Caco-2 (cell line): ENCODE measurements around the gene EVA1C. TPM values are rescaled to one million over a fixed set of nuclear protein-coding genes. Genes with fewer than 3 reads are reported as not detected.

Source experiments
- BruUV-seq: library from RNA; stranded (reverse); fragments of 400-500 nt; replicated peaks from 2 replicates; lab custom pipeline; 2021; lab: Mats Ljungman, UMichigan
- CTCF ChIA-PET: fragments of 300-600 bp; sonication (Branson Sonifier 250); formaldehyde crosslinking; loops from one replicate; lab custom pipeline; 2022; ENCODE audit warnings: antibody characterized with exemption; lab: Charles Lee
- POLR2A ChIA-PET: fragments of 300-600 bp; sonication (Branson Sonifier 250); formaldehyde crosslinking; loops from one replicate; lab custom pipeline; 2022; ENCODE audit warnings: antibody characterized with exemption; lab: Charles Lee
- DNase-seq, 2 experiments: peaks; one replicate each; pipeline versions ENCODE4 v3.0.0 to v3.0.0-alpha.2; 2020 to 2022
- H3K27me3 ChIP-seq: replicated peaks from 2 replicates; pipeline ENCODE4 v1.6.0; 2011; ENCODE audit warnings: low read length; ENCODE audit not compliant: control insufficient read depth, insufficient read depth
- H3K36me3 ChIP-seq: 2 replicates; pipeline ENCODE4 v1.5.1; 2011; ENCODE audit warnings: low read length; ENCODE audit not compliant: control insufficient read depth, insufficient read depth
- H3K4me1 ChIP-seq: fragments of 250-450 bp; sonication (Bioruptor Pico); 2 replicates; pipeline ENCODE4 v1.5.1; 2020; ENCODE audit warnings: mild to moderate bottlenecking
- H3K4me3 ChIP-seq: 2 replicates; pipeline ENCODE4 v1.5.1; 2011; ENCODE audit warnings: low read depth, mild to moderate bottlenecking, control low read depth, low read length
- H3K9me3 ChIP-seq: fragments of 250-450 bp; sonication (Bioruptor Pico); 2 replicates; pipeline ENCODE4 v1.5.1; 2020; ENCODE audit warnings: mild to moderate bottlenecking, moderate library complexity
- H3K27ac Mint-ChIP-seq: one replicate; pipeline ENCODE4 v1.8.0; 2022; ENCODE audit warnings: mixed read lengths; ENCODE audit not compliant: unreplicated experiment
- H3K27me3 Mint-ChIP-seq: one replicate; pipeline ENCODE4 v1.8.0; 2022; ENCODE audit warnings: mixed read lengths; ENCODE audit not compliant: insufficient read depth, unreplicated experiment
- H3K36me3 Mint-ChIP-seq: one replicate; pipeline ENCODE4 v1.8.0; 2022; ENCODE audit warnings: mild to moderate bottlenecking, mixed read lengths; ENCODE audit not compliant: insufficient read depth, unreplicated experiment
- H3K4me1 Mint-ChIP-seq: one replicate; pipeline ENCODE4 v1.8.0; 2022; ENCODE audit warnings: low read depth, mixed read lengths; ENCODE audit not compliant: unreplicated experiment
- H3K4me3 Mint-ChIP-seq: one replicate; pipeline ENCODE4 v1.8.0; 2022; ENCODE audit warnings: mild to moderate bottlenecking, moderate library complexity, mixed read lengths; ENCODE audit not compliant: unreplicated experiment
- H3K9me3 Mint-ChIP-seq: one replicate; pipeline ENCODE4 v1.8.0; 2022; ENCODE audit warnings: mixed read lengths; ENCODE audit not compliant: unreplicated experiment
- CTCF ChIP-seq, 2 experiments: fragments of 200-600 bp in 1 of 2; IDR thresholded peaks; 1 replicate in 1 of 2; 2 replicates in 1 of 2; pipeline versions ENCODE4 v1.5.1 to v1.8.0; 2011 to 2022; ENCODE audit warnings: antibody characterized with exemption in 1 of 2, control low read depth in 1 of 2, inconsistent platforms in 1 of 2, low read depth in 1 of 2, low read length in 1 of 2, mild to moderate bottlenecking in 1 of 2, moderate library complexity in 1 of 2; ENCODE audit not compliant: insufficient read depth in 1 of 2, severe bottlenecking in 1 of 2, unreplicated experiment in 1 of 2
- intact Hi-C: fragments of 100-400 bp; cut with micrococcal nuclease; formaldehyde crosslinking; loops from one replicate; pipeline ENCODE4 v1.10.0; 2022; ENCODE audit not compliant: unreplicated experiment
- total RNA-seq: library from RNA; stranded (reverse); gene quantifications from 2 replicates; pipeline ENCODE4 v1.2.3, GENCODE V29; 2022

The EVA1C gene
- total RNA-seq, 1 experiment from 2014 or later: not detected

- DNase-seq: no peak
- Mint-ChIP-seq H3K9me3 (no peaks in the 10 kb centered on the region), H3K4me3 (peak overlapping the region; percentile 89), H3K4me1 (no peaks in the 10 kb centered on the region), H3K27ac (peak overlapping the region; percentile 89), H3K27me3 (peaks cover 2% of the 10 kb centered on the region), H3K36me3 (peaks cover 17% of the 10 kb centered on the region)
- Histone ChIP-seq H3K4me3 (peak overlapping the region; percentile 94), H3K36me3 (no peaks in the 10 kb centered on the region), H3K9me3 (no peaks in the 10 kb centered on the region), H3K27me3 (no peaks in the 10 kb centered on the region; the same call in 1 of the 2 replicates), H3K4me1 (peaks cover 8% of the 10 kb centered on the region)
- no peak for TF ChIP-seq CTCF (IDR thresholded peaks at IDR 0.05; ENCODE audit: insufficient read depth in 1 of 2, low read depth in 1 of 2, low read length in 1 of 2, severe bottlenecking in 1 of 2, unreplicated experiment in 1 of 2)
- ChIA-PET POLR2A (no interaction called here), CTCF (interaction anchor here (1.0 kb wide), 1 partner anchor 10 kb away, joined by 6 read pairs; no protein-coding TSS in a partner anchor)
- intact Hi-C loops: loop anchor here (2.0 kb wide), 1 partner anchor 207 kb away; no protein-coding TSS in a partner anchor
- no TSS peak for BruUV-seq
These were observed 18.9 kb upstream of the EVA1C start for GRCh38 chr21:32393677-32394001.

DNA sequence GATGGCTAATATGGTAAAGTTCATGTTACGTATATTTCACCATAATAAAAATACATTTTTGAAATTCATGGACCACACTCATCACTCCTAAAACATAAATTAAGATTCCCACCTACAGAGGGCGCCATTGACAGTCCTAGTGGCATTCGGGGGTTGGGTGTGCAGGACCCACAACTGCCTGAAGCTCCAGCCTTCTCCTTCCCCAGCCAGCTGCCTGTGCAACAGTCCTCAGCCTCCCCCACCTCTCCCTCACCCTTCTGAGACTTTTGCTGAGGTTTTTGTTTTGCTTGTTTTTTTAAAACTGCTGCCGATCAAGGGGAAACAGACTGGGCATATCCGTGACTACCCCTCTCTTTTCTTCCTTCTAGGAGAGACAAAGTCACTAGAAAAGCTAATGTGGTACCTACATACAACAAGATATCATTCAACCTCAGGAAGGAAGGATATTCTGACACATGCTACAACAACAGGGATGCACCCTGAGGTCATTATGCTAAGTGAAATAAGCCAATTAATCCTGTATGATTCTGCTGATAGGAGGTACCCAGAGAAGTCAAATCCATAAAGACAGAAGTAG, 9.2 kb upstream of the EVA1C start:
- H3K4me1 ChIP-seq: no peaks in the 10 kb centered on the region
- Mint-ChIP-seq H3K27ac (no peak overlapping the region), H3K4me1 (no peaks in the 10 kb centered on the region), H3K36me3 (no peaks in the 10 kb centered on the region), H3K9me3 (no peaks in the 10 kb centered on the region), H3K27me3 (peaks cover 6% of the 10 kb centered on the region), H3K4me3 (no peak overlapping the region)
- H3K9me3 ChIP-seq: no peaks in the 10 kb centered on the region
- H3K36me3 ChIP-seq: no peaks in the 10 kb centered on the region
- ChIA-PET POLR2A (interaction anchor here (0.6 kb wide), 1 partner anchor 198 kb away, joined by 6 read pairs; no protein-coding TSS in a partner anchor), CTCF (interaction anchor here (0.7 to 3.5 kb wide), 6 partner anchors 9 to 205 kb away, joined by 3 to 46 read pairs (median 6); no protein-coding TSS in a partner anchor)
- H3K4me3 ChIP-seq: no peak overlapping the region
- intact Hi-C loops: loop anchor here (1.0 to 10.0 kb wide), 2 partner anchors 162 to 198 kb away; no protein-coding TSS in a partner anchor
- peak; percentile 66 to 69 for TF ChIP-seq CTCF (IDR thresholded peaks at IDR 0.05; ENCODE audit: insufficient read depth in 1 of 2, low read depth in 1 of 2, low read length in 1 of 2, severe bottlenecking in 1 of 2, unreplicated experiment in 1 of 2)
- peak; percentile 53 to 74 for DNase-seq
- H3K27me3 ChIP-seq: no peaks in the 10 kb centered on the region; the same call in 1 of the 2 replicates
- no TSS peak for BruUV-seq

DNA sequence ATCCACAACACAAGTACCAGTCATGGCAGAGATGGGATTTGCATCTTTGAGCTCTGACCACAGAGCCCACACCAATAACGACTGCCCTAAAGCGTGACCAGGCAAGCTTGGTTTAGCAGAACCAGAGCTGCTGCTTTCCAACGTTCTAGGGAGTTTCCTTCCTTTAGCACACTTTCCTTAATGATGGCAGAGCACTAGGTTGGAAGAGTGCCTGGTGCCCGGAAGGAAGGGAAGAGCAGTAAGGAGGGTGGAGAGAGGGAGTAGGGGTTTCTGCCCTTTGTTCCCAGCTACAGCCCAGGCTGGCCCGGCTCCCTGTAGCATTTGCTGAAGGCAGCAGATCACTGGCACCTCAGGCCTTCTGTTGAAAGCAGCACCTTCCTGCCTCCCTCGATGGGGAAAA, 6.1 kb upstream of the EVA1C start:
- no peaks in the 10 kb centered on the region for H3K9me3 ChIP-seq
- intact Hi-C loops: loop anchor here (10.0 kb wide), 1 partner anchor 158 kb away; no protein-coding TSS in a partner anchor
- POLR2A ChIA-PET: no interaction called here
- H3K9me3 Mint-ChIP-seq: no peaks in the 10 kb centered on the region
- CTCF ChIA-PET: interaction anchor here (1.7 kb wide), 1 partner anchor 195 kb away, joined by 11 read pairs; no protein-coding TSS in a partner anchor
- H3K27me3 Mint-ChIP-seq: peaks cover 18% of the 10 kb centered on the region
- no peak for TF ChIP-seq CTCF (IDR thresholded peaks at IDR 0.05; ENCODE audit: insufficient read depth in 1 of 2, low read depth in 1 of 2, low read length in 1 of 2, severe bottlenecking in 1 of 2, unreplicated experiment in 1 of 2)
- peaks cover under 1% of the 10 kb centered on the region; the same call in 1 of the 2 replicates for H3K4me1 ChIP-seq
- H3K27ac Mint-ChIP-seq: no peak overlapping the region
- H3K36me3 ChIP-seq: no peaks in the 10 kb centered on the region
- no peaks in the 10 kb centered on the region for H3K4me1 Mint-ChIP-seq
- no peaks in the 10 kb centered on the region for H3K27me3 ChIP-seq
- BruUV-seq: no TSS peak
- H3K4me3 Mint-ChIP-seq: no peak overlapping the region
- H3K4me3 ChIP-seq: no peak overlapping the region
- peaks cover 6% of the 10 kb centered on the region for H3K36me3 Mint-ChIP-seq
- no peak for DNase-seq
